SK-N-SH (cell line): Measurements from ENCODE around the gene TNNT3. TPM values are rescaled to one million over a fixed set of nuclear protein-coding genes. Genes with fewer than 3 reads are reported as not detected.
A peak's percentile ranks its signal among the peaks of the same experiment; 100 is the strongest.

Experiments used
- CTCF ChIA-PET: fragments of 300-600, 350-600 bp; formaldehyde crosslinking; extraction: SDS; loops from one replicate; lab custom pipeline; 2021; lab: Yijun Ruan, JAX
- POLR2A ChIA-PET: fragments of 350-600 bp; sonication (Branson Sonifier 250); formaldehyde crosslinking; extraction: SDS; loops from one replicate; lab custom pipeline; 2020; ENCODE audit warnings: antibody characterized with exemption, inconsistent platforms; lab: Yijun Ruan, JAX
- DNase-seq: peaks from one replicate; pipeline ENCODE4 v3.0.0; 2012
- H2AFZ ChIP-seq: fragments of 200-600 bp; sonication (generic); 2 replicates; pipeline ENCODE4 v1.8.1; 2016; ENCODE audit warnings: antibody characterized with exemption, mild to moderate bottlenecking, low read depth
- H3F3A ChIP-seq: fragments of 200-600 bp; sonication (generic); replicated peaks from 2 replicates; pipeline ENCODE3; 2016; ENCODE audit warnings: antibody characterized with exemption, mild to moderate bottlenecking; ENCODE audit not compliant: insufficient read depth
- H3K27ac ChIP-seq, 2 experiments: fragments of 200-500 bp in 1 of 2; fragments of 200-600 bp in 1 of 2; sonication (Bioruptor generic) in 1 of 2; sonication (generic), shearing (Covaris generic) in 1 of 2; 2 replicates each; pipeline versions ENCODE4 v1.5.1 to v1.6.1; 2014 to 2016; ENCODE audit warnings: low read depth in 2 of 2, inconsistent platforms in 1 of 2, low read length in 1 of 2, mild to moderate bottlenecking in 1 of 2, mixed read lengths in 1 of 2
- H3K27me3 ChIP-seq: fragments of 200-600 bp; sonication (generic), shearing (Covaris generic); 2 replicates; pipeline ENCODE4 v1.6.1; 2016; ENCODE audit warnings: mixed run types; ENCODE audit not compliant: insufficient read depth
- H3K36me3 ChIP-seq, 2 experiments: fragments of 200-500 bp in 1 of 2; fragments of 200-600 bp in 1 of 2; sonication (Bioruptor generic) in 1 of 2; sonication (generic) in 1 of 2; replicated peaks in 1 of 2; 2 replicates each; pipeline versions ENCODE3 to v1.5.1; 2014 to 2016; ENCODE audit warnings: low read length in 1 of 2, mild to moderate bottlenecking in 1 of 2; ENCODE audit not compliant: insufficient read depth in 2 of 2, control insufficient read depth in 1 of 2
- H3K4me1 ChIP-seq, 2 experiments: fragments of 200-500 bp in 1 of 2; fragments of 200-600 bp in 1 of 2; sonication (Bioruptor generic) in 1 of 2; sonication (generic), shearing (Covaris generic) in 1 of 2; 2 replicates each; pipeline versions ENCODE4 v1.5.1 to v1.6.1; 2014 to 2016; ENCODE audit warnings: low read depth in 1 of 2, low read length in 1 of 2, mixed run types in 1 of 2; ENCODE audit not compliant: insufficient read depth in 2 of 2, control insufficient read depth in 1 of 2
- H3K4me2 ChIP-seq: fragments of 200-600 bp; sonication (generic), shearing (Covaris generic); 2 replicates; pipeline ENCODE4 v1.6.1; 2017; ENCODE audit warnings: mixed run types
- H3K4me3 ChIP-seq, 2 experiments: fragments of 200-500 bp in 1 of 2; fragments of 200-600 bp in 1 of 2; sonication (Bioruptor generic) in 1 of 2; sonication (generic), shearing (Covaris generic) in 1 of 2; 2 replicates each; pipeline versions ENCODE4 v1.5.1 to v1.8.1; 2014 to 2016; ENCODE audit warnings: low read depth in 2 of 2, inconsistent platforms in 1 of 2, low read length in 1 of 2, mild to moderate bottlenecking in 1 of 2, mixed read lengths in 1 of 2, moderate library complexity in 1 of 2
- H3K79me2 ChIP-seq: fragments of 200-600 bp; sonication (generic); 2 replicates; pipeline ENCODE4 v1.8.1; 2017; ENCODE audit warnings: mild to moderate bottlenecking; ENCODE audit not compliant: insufficient read depth
- H3K9ac ChIP-seq: fragments of 200-600 bp; sonication (generic); 2 replicates; pipeline ENCODE4 v1.6.1; 2017; ENCODE audit warnings: mixed run types
- H3K9me2 ChIP-seq: fragments of 200-600 bp; sonication (generic); 2 replicates; pipeline ENCODE4 v1.6.1; 2017; ENCODE audit warnings: mixed run types
- H3K9me3 ChIP-seq: fragments of 200-600 bp; sonication (generic); 2 replicates; pipeline ENCODE4 v1.6.1; 2017; ENCODE audit warnings: mixed run types, mild to moderate bottlenecking, moderate library complexity
- H4K20me1 ChIP-seq: fragments of 200-600 bp; sonication (generic); 2 replicates; pipeline ENCODE4 v1.6.1; 2017; ENCODE audit warnings: mild to moderate bottlenecking, mixed run types; ENCODE audit not compliant: insufficient read depth
- CHD2 ChIP-seq: fragments of 150-350 bp; IDR thresholded peaks from 2 replicates; pipeline ENCODE4 v1.6.1; 2018; ENCODE audit warnings: low read length; ENCODE audit not compliant: partially characterized antibody
- FOXM1 ChIP-seq: IDR thresholded peaks from 2 replicates; pipeline ENCODE4 v1.4.0; 2012; ENCODE audit warnings: low read depth, mild to moderate bottlenecking
- GABPA ChIP-seq: IDR thresholded peaks from 2 replicates; pipeline ENCODE4 v1.4.0; 2012; ENCODE audit warnings: low read depth, mild to moderate bottlenecking
- GATA2 ChIP-seq: sonication (generic); formaldehyde crosslinking; IDR thresholded peaks from 2 replicates; pipeline ENCODE4 v1.5.0; 2020; ENCODE audit warnings: mild to moderate bottlenecking, missing genetic modification reagents
- IRF3 ChIP-seq: fragments of 150-350 bp; IDR thresholded peaks from 2 replicates; pipeline ENCODE4 v1.6.1; 2016; ENCODE audit warnings: mild to moderate bottlenecking, low read depth, low read length
- JUND ChIP-seq: IDR thresholded peaks from 2 replicates; pipeline ENCODE4 v1.4.0; 2012
- MEF2A ChIP-seq: IDR thresholded peaks from 2 replicates; pipeline ENCODE4 v1.4.0; 2012; ENCODE audit warnings: low read depth, borderline replicate concordance
- RFX5 ChIP-seq: IDR thresholded peaks from 2 replicates; pipeline ENCODE4 v1.6.1; 2012; ENCODE audit warnings: mild to moderate bottlenecking, improper control_type of control experiment, low read length
- RXRA ChIP-seq: IDR thresholded peaks from 2 replicates; pipeline ENCODE4 v1.4.0; 2012; ENCODE audit warnings: low read depth, mild to moderate bottlenecking, borderline replicate concordance
- TAF1 ChIP-seq: IDR thresholded peaks from 2 replicates; pipeline ENCODE4 v1.6.1; 2012; ENCODE audit warnings: low read depth, mild to moderate bottlenecking, low read length, moderate library complexity, borderline replicate concordance
- TCF12 ChIP-seq: IDR thresholded peaks from 2 replicates; pipeline ENCODE4 v1.4.0; 2012
- YY1 ChIP-seq: IDR thresholded peaks from 2 replicates; pipeline ENCODE4 v1.4.0; 2012; ENCODE audit warnings: low read depth, mild to moderate bottlenecking
- WGBS: methylation state at CpG from one replicate; pipeline ENCODE4 v1.1.6; 2017; ENCODE audit warnings: low lambda C conversion rate; 5-methylcytosine and 5-hydroxymethylcytosine counted together
- polyA plus RNA-seq, 3 experiments: library from polyadenylated mRNA; depleted of rRNA; stranded (reverse); fragments of >200 nt; gene quantifications; 2 replicates each; pipeline ENCODE4 v1.2.3, GENCODE V29; 2012
- TF ChIP-seq, protein P1 (sequence below): IDR thresholded peaks from 2 replicates; pipeline ENCODE4 v1.6.1; 2012; ENCODE audit warnings: mild to moderate bottlenecking, low read depth, low read length, moderate library complexity
- TF ChIP-seq, protein P2 (sequence below): fragments of 150-350 bp; IDR thresholded peaks from 2 replicates; pipeline ENCODE4 v1.6.1; 2017; ENCODE audit warnings: antibody characterized with exemption, low read length, low read depth, borderline replicate concordance

Gene TNNT3
- polyA plus RNA-seq, 1 of the 3 experiments (the other 2 are of a cell fraction), result not detected

DNA sequence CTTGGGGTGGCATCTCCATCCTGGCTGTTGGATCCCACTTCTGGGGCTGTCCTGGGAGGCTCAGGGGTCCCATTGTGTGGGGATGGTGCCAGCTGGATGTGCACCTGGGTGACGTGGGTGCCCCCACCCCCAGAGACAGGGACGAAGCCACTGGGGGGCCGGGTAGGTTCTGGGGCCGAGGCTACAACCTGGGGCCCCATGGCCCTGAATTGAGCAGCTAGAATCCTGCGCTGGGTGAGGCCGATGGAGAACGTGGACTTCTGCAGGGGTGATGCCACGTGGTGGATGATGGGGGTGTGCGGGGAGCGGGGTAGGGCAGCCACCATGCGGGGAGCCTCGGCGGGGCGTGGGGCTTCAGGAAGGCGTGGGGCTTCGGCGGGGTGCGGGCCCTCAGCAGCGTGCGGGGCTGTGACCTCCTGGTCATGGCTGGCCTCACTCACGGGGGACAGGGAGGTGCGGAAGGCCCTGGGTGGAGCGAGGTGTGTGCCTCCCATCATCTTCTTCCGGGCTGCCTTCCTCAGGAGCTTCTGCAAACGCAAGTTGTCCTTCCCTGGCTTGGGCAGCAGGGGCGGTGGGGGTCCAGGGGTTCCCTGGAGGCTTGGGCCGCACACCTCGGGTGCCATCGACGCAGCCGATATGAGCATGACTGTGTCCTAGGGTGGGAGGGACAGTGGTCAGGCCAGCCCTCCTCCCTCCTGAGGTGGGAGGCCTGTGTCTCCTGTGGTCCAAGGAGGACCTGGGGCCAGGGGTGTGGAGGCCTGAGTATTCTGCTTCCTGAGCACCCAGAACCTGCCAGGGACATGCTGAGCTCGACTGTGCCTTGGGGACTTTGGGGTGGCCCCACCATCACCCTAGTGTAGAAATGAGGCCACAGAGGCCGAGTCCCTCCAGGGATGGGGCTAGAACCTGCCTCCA is 29.3 kb upstream of the TNNT3 start:
- peak; percentile 37 for DNase-seq
- H3K36me3 ChIP-seq, result no peaks in the 10 kb centered on the region
- ChIA-PET CTCF (interaction anchor here (0.8 to 2.5 kb wide), 6 partner anchors 8 to 260 kb away, joined by 3 to 21 read pairs (median 8); no protein-coding TSS in a partner anchor), POLR2A (no interaction called here)
- no peaks in the 10 kb centered on the region for H4K20me1 ChIP-seq
- H3K4me2 ChIP-seq, result no peak overlapping the region
- H3K27ac ChIP-seq, result no peak overlapping the region
- no peaks in the 10 kb centered on the region for H3K9me2 ChIP-seq
- peaks cover 0 to 6% of the 10 kb centered on the region in 2 experiments; a peak in 1 of 4 replicates for H3K4me1 ChIP-seq
- no peaks in the 10 kb centered on the region for H3K9me3 ChIP-seq
- H3K79me2 ChIP-seq, result no peaks in the 10 kb centered on the region
- WGBS, result 70% methylated on average over 14 of the region's 33 CpGs
- no peak overlapping the region for H3K4me3 ChIP-seq
- no peaks in the 10 kb centered on the region for H3F3A ChIP-seq
- no peak overlapping the region for H2AFZ ChIP-seq
- no peak overlapping the region for H3K9ac ChIP-seq
- TF ChIP-seq MEF2A (no peak), RXRA (no peak), GABPA (no peak), CHD2 (no peak), JUND (no peak), RFX5 (no peak), IRF3 (no peak), GATA2 (CRISPR knock-in tag) (no peak), YY1 (no peak), FOXM1 (no peak)
- H3K27me3 ChIP-seq, result no peaks in the 10 kb centered on the region

DNA sequence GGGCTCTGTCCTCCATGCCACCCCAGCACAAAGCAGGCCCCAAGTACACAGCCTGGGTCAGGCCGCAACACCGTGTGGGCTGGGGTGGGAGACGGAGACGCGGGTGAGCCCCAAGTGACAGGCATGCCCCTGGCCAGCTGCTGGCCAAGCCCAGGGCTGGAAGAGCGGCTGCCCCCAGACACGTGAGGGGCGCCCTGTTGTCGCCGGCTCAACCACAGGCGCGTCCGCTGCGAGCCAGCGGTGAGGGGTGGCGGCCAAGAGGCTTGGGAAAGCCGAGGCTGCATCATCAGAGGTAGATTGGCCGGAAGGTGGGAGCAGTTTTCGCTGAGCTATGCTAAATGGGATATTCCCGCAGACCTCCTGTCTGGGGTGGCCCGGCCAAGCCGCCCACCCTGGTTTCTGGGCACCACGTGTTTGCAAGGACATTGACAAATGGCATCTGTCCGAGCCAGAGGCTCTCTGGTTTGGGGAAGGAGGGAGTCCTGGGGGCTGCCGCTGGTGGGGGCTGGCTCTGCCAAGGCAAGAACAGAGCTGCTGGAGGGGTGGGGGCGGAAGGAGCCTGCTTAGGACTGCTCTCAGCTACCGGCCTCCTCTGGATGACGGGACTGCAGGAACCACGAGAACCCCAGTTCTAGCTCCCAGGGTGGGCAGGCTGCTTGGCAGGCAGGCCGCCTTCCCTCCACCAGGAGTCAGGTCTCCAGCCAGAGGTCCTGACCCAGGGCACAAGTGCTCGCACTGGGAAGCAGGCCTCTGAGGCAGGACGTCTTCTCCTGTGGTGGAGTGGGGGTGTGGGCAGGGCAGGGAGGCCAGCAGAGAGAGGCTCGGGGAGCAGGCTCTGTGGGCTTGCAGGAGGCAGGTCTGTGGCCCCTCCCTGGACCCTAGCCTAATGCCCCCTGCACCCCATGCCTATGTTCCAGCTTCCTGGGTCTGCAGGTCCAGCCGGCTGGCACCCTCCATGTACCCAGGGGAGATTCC is 28.4 kb upstream of the TNNT3 start:
- Histone ChIP-seq H3K9ac (no peak overlapping the region), H3K27me3 (no peaks in the 10 kb centered on the region), H3K79me2 (no peaks in the 10 kb centered on the region), H4K20me1 (no peaks in the 10 kb centered on the region), H2AFZ (no peak overlapping the region), H3F3A (no peaks in the 10 kb centered on the region), H3K27ac (no peak overlapping the region), H3K36me3 (no peaks in the 10 kb centered on the region), H3K9me2 (no peaks in the 10 kb centered on the region), H3K9me3 (no peaks in the 10 kb centered on the region), H3K4me1 (peaks cover 0 to 6% of the 10 kb centered on the region in 2 experiments; a peak in 1 of 4 replicates), H3K4me2 (no peak overlapping the region), H3K4me3 (no peak overlapping the region)
- ChIA-PET CTCF (interaction anchor here (0.8 to 2.5 kb wide), 9 partner anchors 9 to 259 kb away, joined by 3 to 21 read pairs (median 5); partner anchors contain the start of gene TNNI2), POLR2A (no interaction called here)
- DNase-seq, result peak; percentile 41
- 72% methylated on average over 33 of the region's 34 CpGs for WGBS
- TF ChIP-seq, protein P1, sequence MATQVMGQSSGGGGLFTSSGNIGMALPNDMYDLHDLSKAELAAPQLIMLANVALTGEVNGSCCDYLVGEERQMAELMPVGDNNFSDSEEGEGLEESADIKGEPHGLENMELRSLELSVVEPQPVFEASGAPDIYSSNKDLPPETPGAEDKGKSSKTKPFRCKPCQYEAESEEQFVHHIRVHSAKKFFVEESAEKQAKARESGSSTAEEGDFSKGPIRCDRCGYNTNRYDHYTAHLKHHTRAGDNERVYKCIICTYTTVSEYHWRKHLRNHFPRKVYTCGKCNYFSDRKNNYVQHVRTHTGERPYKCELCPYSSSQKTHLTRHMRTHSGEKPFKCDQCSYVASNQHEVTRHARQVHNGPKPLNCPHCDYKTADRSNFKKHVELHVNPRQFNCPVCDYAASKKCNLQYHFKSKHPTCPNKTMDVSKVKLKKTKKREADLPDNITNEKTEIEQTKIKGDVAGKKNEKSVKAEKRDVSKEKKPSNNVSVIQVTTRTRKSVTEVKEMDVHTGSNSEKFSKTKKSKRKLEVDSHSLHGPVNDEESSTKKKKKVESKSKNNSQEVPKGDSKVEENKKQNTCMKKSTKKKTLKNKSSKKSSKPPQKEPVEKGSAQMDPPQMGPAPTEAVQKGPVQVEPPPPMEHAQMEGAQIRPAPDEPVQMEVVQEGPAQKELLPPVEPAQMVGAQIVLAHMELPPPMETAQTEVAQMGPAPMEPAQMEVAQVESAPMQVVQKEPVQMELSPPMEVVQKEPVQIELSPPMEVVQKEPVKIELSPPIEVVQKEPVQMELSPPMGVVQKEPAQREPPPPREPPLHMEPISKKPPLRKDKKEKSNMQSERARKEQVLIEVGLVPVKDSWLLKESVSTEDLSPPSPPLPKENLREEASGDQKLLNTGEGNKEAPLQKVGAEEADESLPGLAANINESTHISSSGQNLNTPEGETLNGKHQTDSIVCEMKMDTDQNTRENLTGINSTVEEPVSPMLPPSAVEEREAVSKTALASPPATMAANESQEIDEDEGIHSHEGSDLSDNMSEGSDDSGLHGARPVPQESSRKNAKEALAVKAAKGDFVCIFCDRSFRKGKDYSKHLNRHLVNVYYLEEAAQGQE, result no peak
- TF ChIP-seq TCF12, result no peak
- TF ChIP-seq TAF1, result no peak
- TF ChIP-seq, protein P2, sequence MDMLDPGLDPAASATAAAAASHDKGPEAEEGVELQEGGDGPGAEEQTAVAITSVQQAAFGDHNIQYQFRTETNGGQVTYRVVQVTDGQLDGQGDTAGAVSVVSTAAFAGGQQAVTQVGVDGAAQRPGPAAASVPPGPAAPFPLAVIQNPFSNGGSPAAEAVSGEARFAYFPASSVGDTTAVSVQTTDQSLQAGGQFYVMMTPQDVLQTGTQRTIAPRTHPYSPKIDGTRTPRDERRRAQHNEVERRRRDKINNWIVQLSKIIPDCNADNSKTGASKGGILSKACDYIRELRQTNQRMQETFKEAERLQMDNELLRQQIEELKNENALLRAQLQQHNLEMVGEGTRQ, result no peak
- TF ChIP-seq RFX5, result no peak
